ENCODE measurements around the gene MKRN2OS.

MKRN2OS gene

GRCh38 chr3:12513694-12514446 is 31.4 kb downstream of the MKRN2OS start:
- no peak for DNase-seq (ENCODE audit: low read depth in 2 of 2)

GRCh38 chr3:12512534-12513118 is 32.7 kb downstream of the MKRN2OS start:
- no peak for DNase-seq (ENCODE audit: low read depth in 2 of 2)

GRCh38 chr3:12509466-12509865 is 35.8 kb downstream of the MKRN2OS start:
- DNase-seq (ENCODE audit: low read depth in 2 of 2): no peak

DNA sequence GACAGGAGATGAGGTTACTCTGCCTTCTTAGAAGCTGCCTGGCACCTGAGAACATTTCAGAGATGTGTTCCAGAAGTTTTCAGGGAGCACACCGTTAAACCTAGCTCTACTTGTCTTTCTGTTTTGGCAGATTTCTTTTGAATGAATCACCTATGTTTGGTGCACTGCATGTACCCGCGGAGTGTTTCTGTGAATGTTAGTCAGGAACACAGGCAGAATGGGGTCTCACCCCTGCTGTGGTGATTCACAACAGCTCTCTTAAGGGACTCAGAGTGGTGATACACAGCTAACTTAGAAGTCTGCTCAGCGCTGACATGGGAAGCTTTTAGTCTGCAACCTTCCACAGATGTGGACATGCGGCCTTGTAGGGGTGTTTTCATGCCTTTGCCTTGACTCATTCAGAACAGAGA is 37.0 kb downstream of the MKRN2OS start:
- DNase-seq (ENCODE audit: low read depth in 2 of 2): no peak

DNA sequence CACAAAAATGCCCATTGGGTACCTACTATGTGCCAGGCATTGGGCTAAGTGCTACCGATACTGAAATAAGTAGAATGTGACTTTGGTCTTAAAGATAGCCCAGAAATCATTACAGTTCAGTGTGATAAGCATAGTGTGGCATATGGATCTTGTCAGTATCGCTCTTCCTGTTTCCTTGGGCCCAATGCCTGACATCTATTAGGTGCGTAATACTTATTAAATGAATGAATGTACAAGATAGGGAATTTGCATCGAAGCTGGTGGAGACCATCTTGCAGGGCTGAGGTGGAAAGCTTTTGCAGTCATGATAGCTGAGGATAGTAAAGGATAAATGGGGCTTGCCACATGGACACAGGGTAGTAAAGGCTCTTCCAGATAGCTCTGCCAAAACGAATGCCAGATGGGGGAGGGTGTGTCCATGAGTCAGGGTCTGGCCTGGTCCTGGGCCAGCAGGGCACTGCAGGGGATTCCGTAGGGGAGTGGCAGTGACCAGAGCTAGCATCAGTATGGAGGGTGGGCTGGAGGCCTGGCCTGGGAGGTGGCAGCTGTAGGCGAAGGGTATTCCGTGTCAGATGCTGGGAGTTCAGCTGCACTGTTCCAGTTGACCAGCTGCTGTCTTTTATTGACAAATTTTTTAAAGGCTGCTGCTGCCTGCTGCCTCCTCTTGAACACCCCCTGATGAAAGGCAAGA is 37.6 kb downstream of the MKRN2OS start:
- no peak for DNase-seq (ENCODE audit: low read depth in 2 of 2)

DNA sequence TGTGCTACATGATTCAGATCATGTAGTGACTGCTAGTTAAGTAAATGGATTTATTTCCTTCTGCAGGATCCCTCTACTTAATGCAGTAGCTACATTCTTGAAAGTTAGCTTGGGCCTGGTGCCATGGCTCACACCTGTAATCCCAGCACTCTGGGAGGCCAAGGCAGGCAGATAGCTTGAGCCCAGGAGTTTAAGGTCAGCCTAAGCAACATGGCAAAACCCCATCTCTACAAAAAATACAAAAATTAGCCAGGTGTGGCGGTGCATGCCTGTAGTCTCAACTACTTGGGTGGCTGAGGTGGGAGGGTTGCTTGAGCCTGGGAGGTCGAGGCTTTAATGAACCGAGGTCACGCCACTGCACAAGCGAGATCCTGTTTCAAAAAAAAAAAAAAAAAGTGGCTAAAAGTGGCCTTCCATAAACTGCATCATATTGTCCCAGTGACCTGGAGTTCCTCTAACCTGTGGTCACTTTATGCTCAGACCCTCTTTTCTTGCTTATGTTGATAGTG is 39.0 kb downstream of the MKRN2OS start:
- no peak for DNase-seq (ENCODE audit: low read depth in 2 of 2)

DNA sequence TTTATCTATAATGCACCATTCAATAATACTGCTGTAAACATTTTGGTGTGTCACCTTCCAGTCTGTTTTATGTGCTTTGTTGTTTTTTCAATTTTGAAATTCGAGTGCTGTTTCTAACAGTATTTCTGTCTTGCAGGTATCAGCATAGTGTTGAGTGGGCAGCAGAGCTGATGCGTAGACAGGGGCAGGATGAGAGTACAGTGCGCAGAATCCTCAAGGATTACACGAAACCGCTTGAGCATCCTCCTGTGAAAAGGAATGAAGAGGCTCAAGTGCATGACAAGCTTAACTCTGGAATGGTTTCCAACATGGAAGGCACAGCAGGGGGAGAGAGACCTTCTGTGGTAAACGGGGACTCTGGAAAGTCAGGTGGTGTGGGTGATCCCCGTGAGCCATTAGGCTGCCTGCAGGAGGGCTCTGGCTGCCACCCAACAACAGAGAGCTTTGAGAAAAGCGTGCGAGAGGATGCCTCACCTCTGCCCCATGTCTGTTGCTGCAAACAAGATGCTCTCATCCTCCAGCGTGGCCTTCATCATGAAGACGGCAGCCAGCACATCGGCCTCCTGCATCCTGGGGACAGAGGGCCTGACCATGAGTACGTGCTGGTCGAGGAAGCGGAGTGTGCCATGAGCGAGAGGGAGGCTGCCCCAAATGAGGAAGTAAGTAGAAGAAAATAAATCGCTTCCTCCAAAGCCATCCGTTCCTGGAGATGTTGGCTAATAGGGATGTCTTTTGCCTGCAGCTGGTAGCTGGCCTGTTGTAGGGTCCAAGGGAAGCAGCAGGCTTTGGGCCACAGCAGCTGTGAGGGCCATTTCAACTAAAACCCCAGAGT is 42.0 kb downstream of the MKRN2OS start:
- no peak for DNase-seq (ENCODE audit: low read depth in 2 of 2)

- no peak for DNase-seq (ENCODE audit: low read depth in 2 of 2)
Measured at GRCh38 chr3:12501360-12502020, 43.8 kb downstream of the MKRN2OS start.

GRCh38 chr3:12499474-12499873 is 45.8 kb downstream of the MKRN2OS start:
- no peak for DNase-seq (ENCODE audit: low read depth in 2 of 2)

GRCh38 chr3:12496453-12496761 is 48.9 kb downstream of the MKRN2OS start:
- DNase-seq (ENCODE audit: low read depth in 2 of 2): no peak

GRCh38 chr3:12495749-12496452 is 49.4 kb downstream of the MKRN2OS start:
- DNase-seq (ENCODE audit: low read depth in 2 of 2): no peak

- no peak for DNase-seq (ENCODE audit: low read depth in 2 of 2)
Measured at GRCh38 chr3:12490547-12490946, 54.8 kb downstream of the MKRN2OS start.

DNA sequence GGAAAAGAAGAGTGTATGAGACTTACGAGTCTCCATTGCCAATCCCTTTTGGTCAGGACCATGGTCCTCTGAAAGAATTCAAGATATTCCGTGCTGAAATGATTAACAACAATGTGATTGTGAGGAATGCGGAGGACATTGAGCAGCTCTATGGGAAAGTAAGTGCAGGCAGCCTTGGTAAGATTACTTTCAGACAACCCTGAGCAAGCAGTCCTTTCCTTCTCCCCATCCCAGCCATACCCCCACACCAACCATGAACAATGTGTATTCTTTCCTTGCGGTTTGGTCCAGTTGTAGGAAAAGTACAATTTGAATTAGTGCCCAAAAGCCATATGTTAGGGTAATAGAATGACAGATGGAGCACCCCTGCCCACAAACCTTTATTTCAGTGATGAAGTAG is 55.5 kb downstream of the MKRN2OS start:
- DNase-seq (ENCODE audit: low read depth in 2 of 2): no peak
